Liver (tissue), 9 donors: ENCODE measurements around the gene NFIX. TPM values are rescaled to one million over a fixed set of nuclear protein-coding genes. Genes with fewer than 3 reads are reported as not detected.

Experiments used
- DNase-seq: peaks from one replicate; pipeline ENCODE4 v3.0.0-alpha.2; 2017; ENCODE audit warnings: low spot score
- H3K27ac ChIP-seq, 2 donors: one replicate each; pipeline ENCODE4 v1.7.0; 2013; ENCODE audit warnings: inconsistent platforms in 2 of 2, low read length in 2 of 2, control low read depth in 1 of 2, low read depth in 1 of 2, mild to moderate bottlenecking in 1 of 2
- H3K27me3 ChIP-seq, 4 donors: one replicate each; pipeline versions ENCODE4 v1.6.1 to v1.7.0; 2013; ENCODE audit warnings: low read length in 3 of 4, inconsistent platforms in 1 of 4, mild to moderate bottlenecking in 1 of 4, moderate library complexity in 1 of 4; ENCODE audit not compliant: control insufficient read depth in 4 of 4, insufficient read depth in 4 of 4
- H3K36me3 ChIP-seq, 4 donors: one replicate each; pipeline versions ENCODE4 v1.6.1 to v1.7.0; 2013; ENCODE audit warnings: low read length in 3 of 4, mild to moderate bottlenecking in 3 of 4, low read depth in 1 of 4, moderate library complexity in 1 of 4; ENCODE audit not compliant: control insufficient read depth in 4 of 4, insufficient read depth in 3 of 4
- H3K4me1 ChIP-seq, 4 donors: one replicate each; pipeline versions ENCODE4 v1.6.1 to v1.7.0; 2013; ENCODE audit warnings: low read length in 3 of 4, mild to moderate bottlenecking in 3 of 4, moderate library complexity in 1 of 4; ENCODE audit not compliant: control insufficient read depth in 4 of 4, insufficient read depth in 4 of 4
- H3K4me3 ChIP-seq, 3 donors: one replicate each; pipeline versions ENCODE4 v1.6.1 to v1.7.0; 2013; ENCODE audit warnings: low read length in 3 of 3, control low read depth in 1 of 3, low read depth in 1 of 3, mild to moderate bottlenecking in 1 of 3
- H3K9ac ChIP-seq, 2 donors: one replicate each; pipeline ENCODE4 v1.7.0; 2013; ENCODE audit warnings: low read length in 2 of 2, mild to moderate bottlenecking in 2 of 2, moderate library complexity in 2 of 2, control low read depth in 1 of 2, low read depth in 1 of 2
- H3K9me3 ChIP-seq, 4 donors: one replicate each; pipeline versions ENCODE4 v1.6.1 to v1.7.0; 2013; ENCODE audit warnings: low read length in 3 of 4; ENCODE audit not compliant: control insufficient read depth in 4 of 4
- EGR1 ChIP-seq, 2 donors: IDR thresholded peaks; 2 replicates each; pipeline ENCODE4 v1.6.1; 2016 to 2018; ENCODE audit warnings: antibody characterized with exemption in 2 of 2, low read depth in 2 of 2
- FOXA1 ChIP-seq: IDR thresholded peaks from 2 replicates; pipeline ENCODE4 v1.6.1; 2016; ENCODE audit warnings: antibody characterized with exemption
- FOXA2 ChIP-seq: IDR thresholded peaks from 2 replicates; pipeline ENCODE4 v1.6.1; 2016; ENCODE audit warnings: antibody characterized with exemption
- GABPA ChIP-seq, 2 donors: IDR thresholded peaks in 1 of 2; conservative IDR thresholded peaks in 1 of 2; 2 replicates each; pipeline ENCODE4 v1.6.1; 2016; ENCODE audit warnings: antibody characterized with exemption in 2 of 2, mild to moderate bottlenecking in 1 of 2, moderate library complexity in 1 of 2
- HNF4A ChIP-seq, 2 donors: conservative IDR thresholded peaks; 2 replicates each; pipeline ENCODE4 v1.6.1; 2016; ENCODE audit warnings: antibody characterized with exemption in 2 of 2, mild to moderate bottlenecking in 2 of 2
- HNF4G ChIP-seq: IDR thresholded peaks from 2 replicates; pipeline ENCODE4 v1.6.1; 2016; ENCODE audit warnings: antibody characterized with exemption
- JUND ChIP-seq, 2 donors: IDR thresholded peaks; 2 replicates each; pipeline ENCODE4 v1.6.1; 2016; ENCODE audit warnings: antibody characterized with exemption in 2 of 2
- NR2F2 ChIP-seq: IDR thresholded peaks from 2 replicates; pipeline ENCODE4 v1.6.1; 2016; ENCODE audit warnings: antibody characterized with exemption
- RAD21 ChIP-seq, 2 donors: IDR thresholded peaks; 2 replicates each; pipeline ENCODE4 v1.6.1; 2016; ENCODE audit warnings: antibody characterized with exemption in 2 of 2, mild to moderate bottlenecking in 2 of 2
- RXRA ChIP-seq, 2 donors: IDR thresholded peaks; 2 replicates each; pipeline ENCODE4 v1.6.1; 2017 to 2018; ENCODE audit warnings: antibody characterized with exemption in 2 of 2, mild to moderate bottlenecking in 1 of 2
- SP1 ChIP-seq: IDR thresholded peaks from 2 replicates; pipeline ENCODE4 v1.6.1; 2018; ENCODE audit warnings: antibody characterized with exemption, mild to moderate bottlenecking
- TAF1 ChIP-seq: conservative IDR thresholded peaks from 2 replicates; pipeline ENCODE4 v1.6.1; 2016; ENCODE audit warnings: antibody characterized with exemption, mild to moderate bottlenecking
- YY1 ChIP-seq: IDR thresholded peaks from 2 replicates; pipeline ENCODE4 v1.6.1; 2016; ENCODE audit warnings: antibody characterized with exemption, mild to moderate bottlenecking
- WGBS: extraction: QIAGEN DNeasy Blood & Tissue Kit; methylation state at CpG from one replicate; pipeline ENCODE4 v1.1.7; 2013; 5-methylcytosine and 5-hydroxymethylcytosine counted together
- polyA plus RNA-seq, 2 donors: library from polyadenylated mRNA; stranded (reverse) in 1 of 2; unstranded in 1 of 2; fragments of 200-250 nt in 1 of 2; fragments of >200 nt in 1 of 2; fragmentation: Nextera tagmentation in 1 of 2; extraction: Ambion mirVana in 1 of 2; gene quantifications; one replicate each; pipeline versions ENCODE4 v1.2.1 to v1.2.3, GENCODE V29; 2013 to 2015
- total RNA-seq, 2 donors: library from RNA; depleted of rRNA; stranded (reverse); fragments of >200 nt; gene quantifications; one replicate each; pipeline ENCODE4 v1.2.3, GENCODE V29; 2014
- TF ChIP-seq, protein P1 (sequence below): IDR thresholded peaks from 2 replicates; pipeline ENCODE4 v1.6.1; 2016; ENCODE audit warnings: antibody characterized with exemption
- TF ChIP-seq, protein P2 (sequence below): IDR thresholded peaks from 2 replicates; pipeline ENCODE4 v1.6.1; 2016; ENCODE audit warnings: antibody characterized with exemption
- TF ChIP-seq, protein P3 (sequence below): fragments of 150-350 bp; IDR thresholded peaks from 2 replicates; pipeline ENCODE4 v1.5.1; 2017; ENCODE audit warnings: improper control_type of control experiment, low read depth, low read length; ENCODE audit not compliant: missing input control
- TF ChIP-seq, protein P4 (sequence below): IDR thresholded peaks from 2 replicates; pipeline ENCODE4 v1.6.1; 2016; ENCODE audit warnings: antibody characterized with exemption
- TF ChIP-seq, protein P5 (sequence below): IDR thresholded peaks from 2 replicates; pipeline ENCODE4 v1.6.1; 2016; ENCODE audit warnings: antibody characterized with exemption, mild to moderate bottlenecking
- donor health status: healthy.
- donor health status: healthy.
- donor health status: healthy.
- donor health status: healthy.
- donor health status: healthy.

NFIX gene
- total and polyA plus RNA-seq, 4 donors: 3.3 to 18.4 (median 12.6) TPM

DNA sequence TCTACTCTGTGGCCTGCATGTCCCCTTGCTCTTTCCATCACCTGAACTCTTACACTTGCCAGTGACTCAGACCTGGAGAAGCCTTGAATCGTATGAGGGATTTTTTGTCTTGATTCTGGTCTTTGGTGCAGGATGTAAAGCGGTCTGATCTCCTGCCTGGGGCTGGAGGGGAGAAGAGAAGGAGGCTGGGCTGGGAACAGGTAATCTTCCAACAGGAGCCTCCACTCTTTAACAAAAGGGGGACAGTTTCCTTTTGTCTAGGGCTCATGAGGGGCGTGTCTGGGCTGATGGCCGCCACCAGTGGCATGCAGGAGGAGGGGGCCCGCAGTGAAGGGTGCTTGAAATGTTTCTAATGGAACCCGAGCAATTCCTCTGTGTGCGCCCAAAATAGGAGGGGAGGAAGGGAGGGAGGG, 24.7 kb downstream of the NFIX start:
- no peak for DNase-seq
- WGBS: 86% methylated on average over 7 of the region's 7 CpGs
- Histone ChIP-seq H3K9ac (no peak overlapping the region), H3K4me3 (no peak overlapping the region), H3K27me3 (no peaks in the 10 kb centered on the region), H3K4me1 (peaks cover 2 to 44% (median 26%) of the 10 kb centered on the region in 4 donors), H3K9me3 (no peaks in the 10 kb centered on the region), H3K36me3 (no peaks in the 10 kb centered on the region), H3K27ac (no peak overlapping the region)
- TF ChIP-seq YY1: no peak
- TF ChIP-seq RAD21 (IDR thresholded peaks at IDR 0.05): no peak
- no peak for TF ChIP-seq FOXA1
- TF ChIP-seq, protein P1, sequence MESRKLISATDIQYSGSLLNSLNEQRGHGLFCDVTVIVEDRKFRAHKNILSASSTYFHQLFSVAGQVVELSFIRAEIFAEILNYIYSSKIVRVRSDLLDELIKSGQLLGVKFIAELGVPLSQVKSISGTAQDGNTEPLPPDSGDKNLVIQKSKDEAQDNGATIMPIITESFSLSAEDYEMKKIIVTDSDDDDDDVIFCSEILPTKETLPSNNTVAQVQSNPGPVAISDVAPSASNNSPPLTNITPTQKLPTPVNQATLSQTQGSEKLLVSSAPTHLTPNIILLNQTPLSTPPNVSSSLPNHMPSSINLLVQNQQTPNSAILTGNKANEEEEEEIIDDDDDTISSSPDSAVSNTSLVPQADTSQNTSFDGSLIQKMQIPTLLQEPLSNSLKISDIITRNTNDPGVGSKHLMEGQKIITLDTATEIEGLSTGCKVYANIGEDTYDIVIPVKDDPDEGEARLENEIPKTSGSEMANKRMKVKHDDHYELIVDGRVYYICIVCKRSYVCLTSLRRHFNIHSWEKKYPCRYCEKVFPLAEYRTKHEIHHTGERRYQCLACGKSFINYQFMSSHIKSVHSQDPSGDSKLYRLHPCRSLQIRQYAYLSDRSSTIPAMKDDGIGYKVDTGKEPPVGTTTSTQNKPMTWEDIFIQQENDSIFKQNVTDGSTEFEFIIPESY: no peak
- TF ChIP-seq, protein P2, sequence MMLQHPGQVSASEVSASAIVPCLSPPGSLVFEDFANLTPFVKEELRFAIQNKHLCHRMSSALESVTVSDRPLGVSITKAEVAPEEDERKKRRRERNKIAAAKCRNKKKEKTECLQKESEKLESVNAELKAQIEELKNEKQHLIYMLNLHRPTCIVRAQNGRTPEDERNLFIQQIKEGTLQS: no peak

DNA sequence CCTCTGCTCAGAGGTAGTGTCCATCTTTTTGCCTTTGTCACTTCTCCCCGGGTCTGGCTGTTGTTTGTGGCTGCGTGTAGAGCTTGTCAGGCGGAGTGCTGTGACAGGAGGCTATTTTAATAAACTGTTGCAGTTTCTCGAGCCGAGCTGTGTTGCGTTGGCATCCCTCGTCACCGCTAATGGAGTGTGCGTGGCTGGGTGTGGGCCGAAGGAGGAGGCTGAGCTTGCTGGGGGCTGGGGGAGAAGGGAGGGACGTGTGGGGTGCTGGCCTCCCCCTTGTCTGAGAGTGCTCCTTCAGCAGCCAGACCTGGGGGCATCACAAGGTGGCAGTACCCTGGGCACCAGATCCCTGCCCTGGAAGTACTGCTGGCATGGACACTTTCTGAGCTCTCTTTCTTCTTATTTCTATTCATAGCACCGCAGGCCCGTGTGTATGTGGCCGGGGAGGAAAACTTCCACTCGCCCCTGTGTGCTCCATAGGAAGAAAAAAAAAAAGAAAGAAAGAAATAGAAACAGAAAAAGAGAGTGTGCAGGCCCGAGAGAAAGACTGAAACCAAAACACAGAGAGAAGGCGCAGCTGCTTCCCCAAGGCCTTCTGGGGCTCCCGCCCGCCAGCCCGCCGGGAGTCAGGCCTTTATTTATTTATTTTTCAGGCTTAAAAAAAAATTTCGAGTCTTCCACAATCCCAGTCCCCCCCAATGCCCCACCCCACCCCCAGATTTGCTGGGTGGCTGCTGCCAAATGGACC, 27.0 kb downstream of the NFIX start:
- 16% methylated on average over 22 of the region's 22 CpGs for WGBS
- H3K27me3 ChIP-seq: no peaks in the 10 kb centered on the region

More for the DNA sequence above, 27.0 kb downstream of the NFIX start:
- DNase-seq: no peak
- TF ChIP-seq RXRA (IDR thresholded peaks at IDR 0.05) (no peak), TAF1 (no peak), HNF4G (no peak), HNF4A (conservative IDR thresholded peaks at IDR 0.05) (no peak), YY1 (no peak), NR2F2 (no peak), EGR1 (IDR thresholded peaks at IDR 0.05; ENCODE audit: low read depth in 2 of 2) (no peak), SP1 (no peak), RAD21 (IDR thresholded peaks at IDR 0.05) (no peak), FOXA1 (no peak), GABPA (IDR thresholded peaks at IDR 0.05 in 1 of 2, conservative IDR thresholded peaks at IDR 0.05 in 1 of 2) (no peak), FOXA2 (no peak), JUND (IDR thresholded peaks at IDR 0.05) (no peak)
- TF ChIP-seq, protein P3, sequence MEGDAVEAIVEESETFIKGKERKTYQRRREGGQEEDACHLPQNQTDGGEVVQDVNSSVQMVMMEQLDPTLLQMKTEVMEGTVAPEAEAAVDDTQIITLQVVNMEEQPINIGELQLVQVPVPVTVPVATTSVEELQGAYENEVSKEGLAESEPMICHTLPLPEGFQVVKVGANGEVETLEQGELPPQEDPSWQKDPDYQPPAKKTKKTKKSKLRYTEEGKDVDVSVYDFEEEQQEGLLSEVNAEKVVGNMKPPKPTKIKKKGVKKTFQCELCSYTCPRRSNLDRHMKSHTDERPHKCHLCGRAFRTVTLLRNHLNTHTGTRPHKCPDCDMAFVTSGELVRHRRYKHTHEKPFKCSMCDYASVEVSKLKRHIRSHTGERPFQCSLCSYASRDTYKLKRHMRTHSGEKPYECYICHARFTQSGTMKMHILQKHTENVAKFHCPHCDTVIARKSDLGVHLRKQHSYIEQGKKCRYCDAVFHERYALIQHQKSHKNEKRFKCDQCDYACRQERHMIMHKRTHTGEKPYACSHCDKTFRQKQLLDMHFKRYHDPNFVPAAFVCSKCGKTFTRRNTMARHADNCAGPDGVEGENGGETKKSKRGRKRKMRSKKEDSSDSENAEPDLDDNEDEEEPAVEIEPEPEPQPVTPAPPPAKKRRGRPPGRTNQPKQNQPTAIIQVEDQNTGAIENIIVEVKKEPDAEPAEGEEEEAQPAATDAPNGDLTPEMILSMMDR: no peak
- TF ChIP-seq, protein P1: no peak
- TF ChIP-seq, protein P4, sequence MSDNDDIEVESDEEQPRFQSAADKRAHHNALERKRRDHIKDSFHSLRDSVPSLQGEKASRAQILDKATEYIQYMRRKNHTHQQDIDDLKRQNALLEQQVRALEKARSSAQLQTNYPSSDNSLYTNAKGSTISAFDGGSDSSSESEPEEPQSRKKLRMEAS: no peak
- TF ChIP-seq, protein P5, sequence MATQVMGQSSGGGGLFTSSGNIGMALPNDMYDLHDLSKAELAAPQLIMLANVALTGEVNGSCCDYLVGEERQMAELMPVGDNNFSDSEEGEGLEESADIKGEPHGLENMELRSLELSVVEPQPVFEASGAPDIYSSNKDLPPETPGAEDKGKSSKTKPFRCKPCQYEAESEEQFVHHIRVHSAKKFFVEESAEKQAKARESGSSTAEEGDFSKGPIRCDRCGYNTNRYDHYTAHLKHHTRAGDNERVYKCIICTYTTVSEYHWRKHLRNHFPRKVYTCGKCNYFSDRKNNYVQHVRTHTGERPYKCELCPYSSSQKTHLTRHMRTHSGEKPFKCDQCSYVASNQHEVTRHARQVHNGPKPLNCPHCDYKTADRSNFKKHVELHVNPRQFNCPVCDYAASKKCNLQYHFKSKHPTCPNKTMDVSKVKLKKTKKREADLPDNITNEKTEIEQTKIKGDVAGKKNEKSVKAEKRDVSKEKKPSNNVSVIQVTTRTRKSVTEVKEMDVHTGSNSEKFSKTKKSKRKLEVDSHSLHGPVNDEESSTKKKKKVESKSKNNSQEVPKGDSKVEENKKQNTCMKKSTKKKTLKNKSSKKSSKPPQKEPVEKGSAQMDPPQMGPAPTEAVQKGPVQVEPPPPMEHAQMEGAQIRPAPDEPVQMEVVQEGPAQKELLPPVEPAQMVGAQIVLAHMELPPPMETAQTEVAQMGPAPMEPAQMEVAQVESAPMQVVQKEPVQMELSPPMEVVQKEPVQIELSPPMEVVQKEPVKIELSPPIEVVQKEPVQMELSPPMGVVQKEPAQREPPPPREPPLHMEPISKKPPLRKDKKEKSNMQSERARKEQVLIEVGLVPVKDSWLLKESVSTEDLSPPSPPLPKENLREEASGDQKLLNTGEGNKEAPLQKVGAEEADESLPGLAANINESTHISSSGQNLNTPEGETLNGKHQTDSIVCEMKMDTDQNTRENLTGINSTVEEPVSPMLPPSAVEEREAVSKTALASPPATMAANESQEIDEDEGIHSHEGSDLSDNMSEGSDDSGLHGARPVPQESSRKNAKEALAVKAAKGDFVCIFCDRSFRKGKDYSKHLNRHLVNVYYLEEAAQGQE: no peak
- TF ChIP-seq, protein P2: no peak
- no peaks in the 10 kb centered on the region for H3K36me3 ChIP-seq
- no peaks in the 10 kb centered on the region for H3K9me3 ChIP-seq
- peaks cover 5 to 62% (median 47%) of the 10 kb centered on the region in 4 donors for H3K4me1 ChIP-seq
- H3K9ac ChIP-seq: peak overlapping the region in 1 of 2 donors; percentile 23
- H3K27ac ChIP-seq: peak overlapping the region; percentile 76 to 85
- H3K4me3 ChIP-seq: peak overlapping the region; percentile 37 to 62 (median 44)
